NOMO-1 treated with DMSO at 0.1 percent for 48 hours (cell line): ENCODE measurements around the gene TNIK.

ENCODE experiments used
- DNase-seq: peaks from one replicate; lab custom pipeline; 2025; ENCODE audit not compliant: unreplicated experiment; lab: John Stamatoyannopoulos, UW

Gene TNIK

GRCh38 chr3:171065732-171066131 lies 394.5 kb downstream of the TNIK start:
- DNase-seq: no peak

DNA sequence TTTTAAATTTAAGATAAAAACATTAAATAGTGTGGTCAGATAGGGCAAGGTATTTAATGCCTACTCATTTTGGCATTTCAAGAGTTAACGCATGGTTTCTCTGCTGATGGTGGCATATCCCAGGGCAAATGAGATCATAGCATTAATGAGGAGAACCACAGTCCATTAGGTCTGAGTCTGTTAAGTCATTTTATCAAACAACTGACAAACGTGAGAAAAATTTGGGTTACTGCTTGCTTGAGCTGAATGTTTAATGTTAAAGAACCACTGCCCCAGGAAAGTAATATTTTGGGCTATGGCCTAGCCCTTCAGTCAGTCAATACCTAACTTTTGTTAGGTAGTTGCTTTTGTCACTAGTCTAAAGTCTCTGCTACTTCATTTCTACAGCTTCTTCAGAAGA lies 395.7 kb downstream of the TNIK start:
- DNase-seq: no peak

GRCh38 chr3:171061749-171062148 lies 398.5 kb downstream of the TNIK start:
- DNase-seq: no peak

- DNase-seq: no peak
Observed at GRCh38 chr3:171059978-171060377, 400.2 kb downstream of the TNIK start.

GRCh38 chr3:171058873-171059603 lies 401.2 kb downstream of the TNIK start:
- no peak for DNase-seq

GRCh38 chr3:171058058-171058457 lies 402.1 kb downstream of the TNIK start:
- DNase-seq: no peak

- no peak for DNase-seq
Observed at GRCh38 chr3:171057072-171057471, 403.1 kb downstream of the TNIK start.

GRCh38 chr3:171056528-171056927 lies 403.7 kb downstream of the TNIK start:
- no peak for DNase-seq

DNA sequence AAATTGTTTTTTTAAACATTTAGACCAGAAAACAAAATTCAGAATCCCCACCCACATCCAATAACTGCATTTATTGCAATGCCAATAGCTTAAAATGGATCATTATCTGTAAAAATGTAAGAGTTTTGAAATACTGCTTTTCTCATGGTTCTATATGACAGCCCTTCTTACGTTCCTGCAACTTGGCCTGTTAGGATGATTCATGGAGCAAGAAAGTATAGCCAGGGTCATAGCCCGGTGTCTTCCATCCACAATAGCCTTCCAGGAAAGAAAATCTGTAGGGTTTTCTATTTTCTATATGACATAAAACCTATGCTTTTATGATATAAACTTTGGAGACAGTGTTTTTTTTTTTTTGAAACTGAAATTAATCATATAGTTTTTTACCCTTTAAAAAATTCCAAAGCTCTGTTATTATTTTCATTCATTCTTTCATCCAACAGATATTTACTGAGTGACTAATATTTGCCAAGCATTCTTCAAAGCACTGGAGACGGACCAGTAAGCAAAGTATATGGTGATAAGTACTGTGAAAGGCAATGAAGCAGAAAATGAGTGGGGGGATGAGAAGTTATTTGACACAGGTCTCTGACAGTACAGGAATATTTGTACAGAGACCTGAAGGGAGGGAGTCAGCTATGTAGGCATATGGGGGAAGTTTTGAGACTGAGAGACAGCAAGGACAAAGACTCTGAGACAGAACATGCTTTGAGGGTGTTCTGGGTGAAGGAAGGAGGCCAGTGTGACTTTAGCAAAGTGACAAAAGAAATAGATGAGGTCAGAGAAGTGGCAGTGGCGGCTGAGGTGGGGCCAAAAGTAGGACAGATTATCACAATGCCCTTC lies 404.6 kb downstream of the TNIK start:
- DNase-seq: no peak

DNA sequence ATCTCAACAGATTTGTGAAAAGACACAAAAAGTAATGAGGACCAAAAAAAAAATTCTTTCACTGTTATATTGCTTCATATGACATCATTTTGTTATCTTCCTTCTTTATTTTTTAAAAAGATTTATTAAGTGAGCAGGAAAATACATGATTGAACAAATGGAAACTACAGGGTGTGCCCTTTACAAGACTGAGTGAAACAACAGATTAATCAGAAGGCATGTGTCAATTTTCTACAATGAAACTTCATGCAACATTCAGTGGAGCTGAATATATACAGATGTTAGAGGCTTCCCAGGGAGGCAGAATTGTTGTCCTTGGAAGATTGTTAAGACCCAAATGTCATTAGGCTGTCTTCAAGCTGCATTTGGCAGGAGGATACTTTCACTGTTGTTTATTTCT lies 405.3 kb downstream of the TNIK start:
- DNase-seq: no peak

DNA sequence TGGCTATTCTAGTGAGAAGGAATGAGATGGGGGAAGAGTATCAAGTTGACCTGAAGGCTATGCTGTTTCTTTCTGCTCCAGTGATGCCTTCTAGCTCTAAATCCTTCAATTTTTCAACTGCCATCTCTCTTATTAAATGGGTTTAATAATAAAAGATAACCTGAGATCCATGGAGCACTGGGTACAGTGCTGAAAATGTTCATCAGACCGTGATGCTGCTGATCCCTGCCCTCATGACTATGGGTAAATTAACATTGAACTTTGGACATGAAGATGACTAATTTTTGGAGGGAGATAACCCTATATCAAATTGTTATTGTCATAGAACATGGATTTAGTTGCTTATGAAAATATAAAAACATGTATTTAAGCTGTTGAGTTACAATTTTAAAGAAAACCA lies 406.0 kb downstream of the TNIK start:
- no peak for DNase-seq

GRCh38 chr3:171049861-171050444 lies 410.3 kb downstream of the TNIK start:
- peak; percentile 59 for DNase-seq

DNA sequence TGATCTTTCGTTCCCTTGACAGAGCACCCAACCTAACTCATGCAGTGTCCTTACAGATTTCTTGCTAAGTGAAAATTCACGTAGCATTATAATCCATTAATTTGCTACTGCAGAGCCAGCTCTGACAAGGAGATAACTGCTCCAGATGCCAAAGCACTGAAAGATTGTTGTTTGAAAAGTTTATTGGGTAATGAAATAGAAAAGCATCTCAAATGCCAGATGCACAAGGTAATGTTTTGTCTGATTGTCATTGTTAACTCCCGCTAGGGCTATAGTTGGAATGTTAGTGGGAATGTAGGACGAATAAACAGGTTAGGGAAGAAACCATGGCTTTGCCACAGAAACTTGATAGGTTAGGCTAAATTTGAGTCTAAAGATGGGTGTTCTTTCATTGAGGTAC lies 413.4 kb downstream of the TNIK start:
- DNase-seq: no peak

GRCh38 chr3:171044835-171045793 lies 415.1 kb downstream of the TNIK start:
- no peak for DNase-seq

- no peak for DNase-seq
Observed at GRCh38 chr3:171044384-171044783, 415.8 kb downstream of the TNIK start.

GRCh38 chr3:171039674-171040073 lies 420.5 kb downstream of the TNIK start:
- DNase-seq: no peak

DNA sequence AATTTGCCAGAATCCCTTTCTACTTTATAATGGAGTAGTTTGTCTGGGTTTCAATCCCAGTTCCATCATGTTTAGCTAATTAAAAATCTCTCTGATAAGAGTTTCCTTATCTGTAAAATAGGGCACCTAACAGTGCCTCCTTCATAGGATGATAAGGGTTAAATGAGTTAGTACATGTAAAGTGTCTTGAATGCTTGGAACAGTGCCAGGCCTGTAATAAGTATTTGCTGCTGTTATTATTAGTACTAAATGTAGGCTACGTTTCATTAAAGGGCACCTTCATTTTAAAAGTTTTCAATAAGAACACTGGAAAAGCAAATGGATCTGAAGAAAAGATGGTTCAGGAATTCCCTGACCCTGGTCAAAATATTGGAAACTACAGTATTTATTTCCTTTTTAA lies 421.9 kb downstream of the TNIK start:
- no peak for DNase-seq

GRCh38 chr3:171028779-171029232 lies 431.4 kb downstream of the TNIK start:
- no peak for DNase-seq

- no peak for DNase-seq
Observed at GRCh38 chr3:171028025-171028778, 432.0 kb downstream of the TNIK start.
